Measurements from ENCODE around the gene SH2D4B.

GRCh38 chr10:80669485-80669884, 131.8 kb downstream of the SH2D4B start:
- TF ChIP-seq CTCF (IDR thresholded peaks at IDR 0.05; ENCODE audit: extremely low read depth in 1 of 2, insufficient read depth in 1 of 2, low read depth in 1 of 2, low read length in 2 of 2) (no peak), MYC (IDR thresholded peaks at IDR 0.05; ENCODE audit: low read depth, low read length) (no peak), EZH2 (IDR thresholded peaks at IDR 0.05; ENCODE audit: borderline replicate concordance, low read depth, low read length, severe bottlenecking) (no peak), POLR2A (IDR thresholded peaks at IDR 0.05; ENCODE audit: low read depth, low read length) (no peak), MAX (IDR thresholded peaks at IDR 0.05; ENCODE audit: insufficient read depth, insufficient read length) (no peak), POLR2AphosphoS5 (IDR thresholded peaks at IDR 0.05; ENCODE audit: insufficient read depth, low read depth, low read length) (no peak), FOS (IDR thresholded peaks at IDR 0.05; ENCODE audit: borderline replicate concordance, insufficient read depth, low read length) (no peak), GATA2 (IDR thresholded peaks at IDR 0.05; ENCODE audit: insufficient read depth, insufficient read length, low read depth, low read length) (no peak), JUN (IDR thresholded peaks at IDR 0.05; ENCODE audit: borderline replicate concordance, insufficient read depth, insufficient read length, low read depth) (no peak)

Data from endothelial cell of umbilical vein (primary cell).